Caco-2 (cell line): ENCODE results near the gene OTOG. TPM values are rescaled to one million over a fixed set of nuclear protein-coding genes. Genes with fewer than 3 reads are reported as not detected.

Source experiments
- BruUV-seq: library from RNA; stranded (reverse); fragments of 400-500 nt; replicated peaks from 2 replicates; lab custom pipeline; 2021; lab: Mats Ljungman, UMichigan
- CTCF ChIA-PET: fragments of 300-600 bp; sonication (Branson Sonifier 250); formaldehyde crosslinking; loops from one replicate; lab custom pipeline; 2022; ENCODE audit warnings: antibody characterized with exemption; lab: Charles Lee
- POLR2A ChIA-PET: fragments of 300-600 bp; sonication (Branson Sonifier 250); formaldehyde crosslinking; loops from one replicate; lab custom pipeline; 2022; ENCODE audit warnings: antibody characterized with exemption; lab: Charles Lee
- DNase-seq, 2 experiments: peaks; one replicate each; pipeline versions ENCODE4 v3.0.0 to v3.0.0-alpha.2; 2020 to 2022
- H3K27me3 ChIP-seq: replicated peaks from 2 replicates; pipeline ENCODE4 v1.6.0; 2011; ENCODE audit warnings: low read length; ENCODE audit not compliant: control insufficient read depth, insufficient read depth
- H3K36me3 ChIP-seq: 2 replicates; pipeline ENCODE4 v1.5.1; 2011; ENCODE audit warnings: low read length; ENCODE audit not compliant: control insufficient read depth, insufficient read depth
- H3K4me1 ChIP-seq: fragments of 250-450 bp; sonication (Bioruptor Pico); 2 replicates; pipeline ENCODE4 v1.5.1; 2020; ENCODE audit warnings: mild to moderate bottlenecking
- H3K4me3 ChIP-seq: 2 replicates; pipeline ENCODE4 v1.5.1; 2011; ENCODE audit warnings: low read depth, mild to moderate bottlenecking, control low read depth, low read length
- H3K9me3 ChIP-seq: fragments of 250-450 bp; sonication (Bioruptor Pico); 2 replicates; pipeline ENCODE4 v1.5.1; 2020; ENCODE audit warnings: mild to moderate bottlenecking, moderate library complexity
- H3K27ac Mint-ChIP-seq: one replicate; pipeline ENCODE4 v1.8.0; 2022; ENCODE audit warnings: mixed read lengths; ENCODE audit not compliant: unreplicated experiment
- H3K27me3 Mint-ChIP-seq: one replicate; pipeline ENCODE4 v1.8.0; 2022; ENCODE audit warnings: mixed read lengths; ENCODE audit not compliant: insufficient read depth, unreplicated experiment
- H3K36me3 Mint-ChIP-seq: one replicate; pipeline ENCODE4 v1.8.0; 2022; ENCODE audit warnings: mild to moderate bottlenecking, mixed read lengths; ENCODE audit not compliant: insufficient read depth, unreplicated experiment
- H3K4me1 Mint-ChIP-seq: one replicate; pipeline ENCODE4 v1.8.0; 2022; ENCODE audit warnings: low read depth, mixed read lengths; ENCODE audit not compliant: unreplicated experiment
- H3K4me3 Mint-ChIP-seq: one replicate; pipeline ENCODE4 v1.8.0; 2022; ENCODE audit warnings: mild to moderate bottlenecking, moderate library complexity, mixed read lengths; ENCODE audit not compliant: unreplicated experiment
- H3K9me3 Mint-ChIP-seq: one replicate; pipeline ENCODE4 v1.8.0; 2022; ENCODE audit warnings: mixed read lengths; ENCODE audit not compliant: unreplicated experiment
- intact Hi-C: fragments of 100-400 bp; cut with micrococcal nuclease; formaldehyde crosslinking; loops from one replicate; pipeline ENCODE4 v1.10.0; 2022; ENCODE audit not compliant: unreplicated experiment
- total RNA-seq: library from RNA; stranded (reverse); gene quantifications from 2 replicates; pipeline ENCODE4 v1.2.3, GENCODE V29; 2022
- TF ChIP-seq, protein P1 (sequence below), 2 experiments: fragments of 200-600 bp in 1 of 2; IDR thresholded peaks; 1 replicate in 1 of 2; 2 replicates in 1 of 2; pipeline versions ENCODE4 v1.5.1 to v1.8.0; 2011 to 2022; ENCODE audit warnings: antibody characterized with exemption in 1 of 2, control low read depth in 1 of 2, inconsistent platforms in 1 of 2, low read depth in 1 of 2, low read length in 1 of 2, mild to moderate bottlenecking in 1 of 2, moderate library complexity in 1 of 2; ENCODE audit not compliant: insufficient read depth in 1 of 2, severe bottlenecking in 1 of 2, unreplicated experiment in 1 of 2

OTOG gene
- total RNA-seq, 1 experiment from 2014 or later: 0.95 TPM

DNA sequence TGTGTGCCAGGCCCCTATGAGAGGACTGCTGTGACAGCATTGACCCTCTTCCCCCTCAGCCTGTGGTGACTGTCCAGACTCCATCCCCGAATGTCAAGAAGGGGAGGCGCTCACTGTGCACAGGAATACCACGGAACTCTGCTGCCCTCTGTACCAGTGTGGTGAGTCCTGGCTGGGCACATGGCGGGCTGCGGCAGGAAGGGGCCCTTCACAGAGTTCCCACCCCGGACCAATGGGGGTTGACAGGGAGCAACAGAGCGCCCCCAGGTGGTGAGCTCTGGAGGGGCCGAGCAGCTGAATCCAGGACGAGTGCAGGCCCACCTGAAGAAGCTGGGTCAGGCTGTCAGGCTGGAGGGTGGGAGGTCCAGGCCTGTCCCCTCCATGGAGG lies 88.5 kb downstream of the OTOG start:
- no peaks in the 10 kb centered on the region for H3K27me3 ChIP-seq
- H3K27ac Mint-ChIP-seq: no peak overlapping the region
- TF ChIP-seq, protein P1, sequence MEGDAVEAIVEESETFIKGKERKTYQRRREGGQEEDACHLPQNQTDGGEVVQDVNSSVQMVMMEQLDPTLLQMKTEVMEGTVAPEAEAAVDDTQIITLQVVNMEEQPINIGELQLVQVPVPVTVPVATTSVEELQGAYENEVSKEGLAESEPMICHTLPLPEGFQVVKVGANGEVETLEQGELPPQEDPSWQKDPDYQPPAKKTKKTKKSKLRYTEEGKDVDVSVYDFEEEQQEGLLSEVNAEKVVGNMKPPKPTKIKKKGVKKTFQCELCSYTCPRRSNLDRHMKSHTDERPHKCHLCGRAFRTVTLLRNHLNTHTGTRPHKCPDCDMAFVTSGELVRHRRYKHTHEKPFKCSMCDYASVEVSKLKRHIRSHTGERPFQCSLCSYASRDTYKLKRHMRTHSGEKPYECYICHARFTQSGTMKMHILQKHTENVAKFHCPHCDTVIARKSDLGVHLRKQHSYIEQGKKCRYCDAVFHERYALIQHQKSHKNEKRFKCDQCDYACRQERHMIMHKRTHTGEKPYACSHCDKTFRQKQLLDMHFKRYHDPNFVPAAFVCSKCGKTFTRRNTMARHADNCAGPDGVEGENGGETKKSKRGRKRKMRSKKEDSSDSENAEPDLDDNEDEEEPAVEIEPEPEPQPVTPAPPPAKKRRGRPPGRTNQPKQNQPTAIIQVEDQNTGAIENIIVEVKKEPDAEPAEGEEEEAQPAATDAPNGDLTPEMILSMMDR (IDR thresholded peaks at IDR 0.05; ENCODE audit: insufficient read depth in 1 of 2, low read depth in 1 of 2, low read length in 1 of 2, severe bottlenecking in 1 of 2, unreplicated experiment in 1 of 2): no peak
- no peak for DNase-seq
- no peaks in the 10 kb centered on the region for H3K9me3 Mint-ChIP-seq
- POLR2A ChIA-PET: no interaction called here
- H3K36me3 ChIP-seq: no peaks in the 10 kb centered on the region
- no TSS peak for BruUV-seq
- no peak overlapping the region for H3K4me3 ChIP-seq
- H3K4me1 ChIP-seq: no peaks in the 10 kb centered on the region
- intact Hi-C loops: no loop called here
- no peak overlapping the region for H3K4me3 Mint-ChIP-seq
- H3K36me3 Mint-ChIP-seq: no peaks in the 10 kb centered on the region
- CTCF ChIA-PET: no interaction called here
- no peaks in the 10 kb centered on the region for H3K4me1 Mint-ChIP-seq
- peaks cover 14% of the 10 kb centered on the region for H3K27me3 Mint-ChIP-seq
- no peaks in the 10 kb centered on the region for H3K9me3 ChIP-seq

DNA sequence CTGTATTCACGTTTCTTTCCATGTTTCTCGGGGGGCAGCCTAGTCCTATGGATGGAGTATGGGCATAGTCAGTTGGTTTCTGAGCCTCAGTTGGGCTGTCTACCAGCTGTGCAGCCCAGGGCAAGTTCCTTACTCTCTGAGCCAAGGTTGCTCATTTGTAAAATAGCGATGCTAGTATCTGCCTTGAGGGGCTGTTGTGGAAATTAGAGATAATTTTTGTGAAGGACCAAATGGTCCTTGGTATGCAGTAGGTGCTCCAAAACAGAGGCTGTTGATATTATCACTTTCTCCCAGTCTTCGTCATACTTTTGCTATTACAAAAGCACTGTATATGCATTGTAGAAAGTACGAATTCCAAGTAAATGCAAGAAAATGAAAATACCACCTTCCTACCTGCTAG lies 89.7 kb downstream of the OTOG start:
- no peaks in the 10 kb centered on the region for H3K9me3 ChIP-seq
- H3K4me1 Mint-ChIP-seq: no peaks in the 10 kb centered on the region
- peaks cover 9% of the 10 kb centered on the region for H3K27me3 Mint-ChIP-seq
- no peaks in the 10 kb centered on the region for H3K9me3 Mint-ChIP-seq
- ChIA-PET POLR2A (no interaction called here), CTCF (no interaction called here)
- intact Hi-C loops: no loop called here
- TF ChIP-seq, protein P1 (IDR thresholded peaks at IDR 0.05; ENCODE audit: insufficient read depth in 1 of 2, low read depth in 1 of 2, low read length in 1 of 2, severe bottlenecking in 1 of 2, unreplicated experiment in 1 of 2): no peak
- H3K4me3 ChIP-seq: no peak overlapping the region
- no TSS peak for BruUV-seq
- no peaks in the 10 kb centered on the region for H3K36me3 ChIP-seq
- no peak overlapping the region for H3K4me3 Mint-ChIP-seq
- H3K4me1 ChIP-seq: no peaks in the 10 kb centered on the region
- no peak overlapping the region for H3K27ac Mint-ChIP-seq
- no peaks in the 10 kb centered on the region for H3K27me3 ChIP-seq
- no peak for DNase-seq
- H3K36me3 Mint-ChIP-seq: no peaks in the 10 kb centered on the region

DNA sequence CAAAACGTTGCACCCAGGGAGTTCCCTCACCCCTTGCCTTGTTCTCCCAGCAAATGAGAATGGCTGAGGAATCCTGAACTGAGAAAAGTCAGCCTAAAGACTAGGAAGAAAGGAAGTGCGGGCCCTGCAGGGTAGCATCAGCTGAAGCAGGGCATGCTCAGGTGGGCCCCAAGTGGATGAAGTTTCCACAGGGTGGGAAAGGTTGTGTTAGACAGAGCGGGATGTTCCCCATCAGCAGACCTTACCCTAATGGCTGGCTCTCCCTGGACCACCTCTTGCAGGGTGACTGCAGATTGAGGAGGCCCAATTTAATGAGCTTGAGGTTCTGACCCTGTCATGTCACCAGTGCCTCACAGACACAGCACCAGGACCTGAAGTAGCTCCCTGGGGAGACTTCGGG lies 90.8 kb downstream of the OTOG start:
- DNase-seq: no peak
- ChIA-PET POLR2A (no interaction called here), CTCF (no interaction called here)
- no peaks in the 10 kb centered on the region for H3K4me1 Mint-ChIP-seq
- peaks cover 13% of the 10 kb centered on the region for H3K27me3 Mint-ChIP-seq
- H3K9me3 ChIP-seq: no peaks in the 10 kb centered on the region
- H3K4me3 ChIP-seq: no peak overlapping the region
- H3K27ac Mint-ChIP-seq: no peak overlapping the region
- H3K27me3 ChIP-seq: no peaks in the 10 kb centered on the region
- H3K9me3 Mint-ChIP-seq: no peaks in the 10 kb centered on the region
- no TSS peak for BruUV-seq
- H3K4me1 ChIP-seq: no peaks in the 10 kb centered on the region
- H3K4me3 Mint-ChIP-seq: no peak overlapping the region
- H3K36me3 ChIP-seq: no peaks in the 10 kb centered on the region
- no peaks in the 10 kb centered on the region for H3K36me3 Mint-ChIP-seq
- TF ChIP-seq, protein P1 (IDR thresholded peaks at IDR 0.05; ENCODE audit: insufficient read depth in 1 of 2, low read depth in 1 of 2, low read length in 1 of 2, severe bottlenecking in 1 of 2, unreplicated experiment in 1 of 2): no peak
- intact Hi-C loops: no loop called here
